PC-9 (cell line): ENCODE measurements around the gene KLHL35.

ENCODE experiments used
- CTCF ChIP-seq: fragments of 200-600 bp; sonication (generic); conservative IDR thresholded peaks from 2 replicates; pipeline ENCODE4 v1.6.1; 2017; ENCODE audit warnings: mixed run types, antibody characterized with exemption, mild to moderate bottlenecking, moderate library complexity
- EZH2 ChIP-seq: fragments of 200-600 bp; sonication (generic); IDR thresholded peaks from 2 replicates; pipeline ENCODE4 v1.8.0; 2017; ENCODE audit warnings: antibody characterized with exemption, low read depth

- TF ChIP-seq CTCF = no peak
- no peak for TF ChIP-seq EZH2
These were observed 24.1 kb downstream of the KLHL35 start for GRCh38 chr11:75408957-75409219.
